ENCODE results near the gene MESP2. TPM values are rescaled to one million over a fixed set of nuclear protein-coding genes. Genes with fewer than 3 reads are reported as not detected.

Gene MESP2, protein sequence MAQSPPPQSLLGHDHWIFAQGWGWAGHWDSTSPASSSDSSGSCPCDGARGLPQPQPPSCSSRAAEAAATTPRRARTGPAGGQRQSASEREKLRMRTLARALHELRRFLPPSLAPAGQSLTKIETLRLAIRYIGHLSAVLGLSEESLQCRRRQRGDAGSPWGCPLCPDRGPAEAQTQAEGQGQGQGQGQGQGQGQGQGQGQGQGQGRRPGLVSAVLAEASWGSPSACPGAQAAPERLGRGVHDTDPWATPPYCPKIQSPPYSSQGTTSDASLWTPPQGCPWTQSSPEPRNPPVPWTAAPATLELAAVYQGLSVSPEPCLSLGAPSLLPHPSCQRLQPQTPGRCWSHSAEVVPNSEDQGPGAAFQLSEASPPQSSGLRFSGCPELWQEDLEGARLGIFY
- total RNA-seq, result 1 to 10 TPM in 1 of 4 donors, not detected in 3; 1.1 TPM

- no peak for TF ChIP-seq POLR2A (IDR thresholded peaks at IDR 0.05)
- TF ChIP-seq CTCF (IDR thresholded peaks at IDR 0.05), result peak; percentile 42 to 54
- 6% methylated on average over 40 of the region's 82 CpGs for WGBS
- H3K9me3 ChIP-seq, result no peaks in the 10 kb centered on the region
- H3K27me3 ChIP-seq, result no peaks in the 10 kb centered on the region
- H3K36me3 ChIP-seq, result no peaks in the 10 kb centered on the region
- DNase-seq (ENCODE audit: low spot score in 2 of 2), result peak; percentile 87 to 93
- peaks cover 49% of the 10 kb centered on the region for H3K4me1 ChIP-seq
- peak within 1 kb of the TSS; percentile 43 for H3K27ac ChIP-seq
- H3K4me3 ChIP-seq, result peak within 1 kb of the TSS; percentile 49
Observed at GRCh38 chr15:89776274-89777072, at the start of gene MESP2. MESP2 (plus strand) TSS chr15:89776332; CDS start chr15:89776358, 26 bp downstream.

- no peak for DNase-seq (ENCODE audit: low spot score in 2 of 2)
- TF ChIP-seq EP300 (IDR thresholded peaks at IDR 0.05), result peak; percentile 84
- TF ChIP-seq CTCF (IDR thresholded peaks at IDR 0.05), result no peak
- TF ChIP-seq POLR2A (IDR thresholded peaks at IDR 0.05), result no peak
- Histone ChIP-seq H3K9me3 (no peaks in the 10 kb centered on the region), H3K27ac (no peak overlapping the region), H3K36me3 (no peaks in the 10 kb centered on the region), H3K27me3 (no peaks in the 10 kb centered on the region), H3K4me1 (peaks cover 2% of the 10 kb centered on the region), H3K4me3 (no peak overlapping the region)
- WGBS, result 32% methylated on average over 2 of the region's 2 CpGs
Observed at GRCh38 chr15:89728254-89728653, 47.9 kb upstream of the MESP2 start.

- no peak for DNase-seq (ENCODE audit: low spot score in 2 of 2)
- H3K4me3 ChIP-seq, result no peak overlapping the region
- H3K4me1 ChIP-seq, result peaks cover 2% of the 10 kb centered on the region
- H3K27me3 ChIP-seq, result no peaks in the 10 kb centered on the region
- WGBS, result 88% methylated on average over 5 of the region's 5 CpGs
- H3K9me3 ChIP-seq, result no peaks in the 10 kb centered on the region
- no peak overlapping the region for H3K27ac ChIP-seq
- TF ChIP-seq EP300 (IDR thresholded peaks at IDR 0.05), result no peak
- TF ChIP-seq POLR2AphosphoS5 (IDR thresholded peaks at IDR 0.05), result no peak
- no peaks in the 10 kb centered on the region for H3K36me3 ChIP-seq
Observed at GRCh38 chr15:89731275-89731674, 44.9 kb upstream of the MESP2 start.

DNA sequence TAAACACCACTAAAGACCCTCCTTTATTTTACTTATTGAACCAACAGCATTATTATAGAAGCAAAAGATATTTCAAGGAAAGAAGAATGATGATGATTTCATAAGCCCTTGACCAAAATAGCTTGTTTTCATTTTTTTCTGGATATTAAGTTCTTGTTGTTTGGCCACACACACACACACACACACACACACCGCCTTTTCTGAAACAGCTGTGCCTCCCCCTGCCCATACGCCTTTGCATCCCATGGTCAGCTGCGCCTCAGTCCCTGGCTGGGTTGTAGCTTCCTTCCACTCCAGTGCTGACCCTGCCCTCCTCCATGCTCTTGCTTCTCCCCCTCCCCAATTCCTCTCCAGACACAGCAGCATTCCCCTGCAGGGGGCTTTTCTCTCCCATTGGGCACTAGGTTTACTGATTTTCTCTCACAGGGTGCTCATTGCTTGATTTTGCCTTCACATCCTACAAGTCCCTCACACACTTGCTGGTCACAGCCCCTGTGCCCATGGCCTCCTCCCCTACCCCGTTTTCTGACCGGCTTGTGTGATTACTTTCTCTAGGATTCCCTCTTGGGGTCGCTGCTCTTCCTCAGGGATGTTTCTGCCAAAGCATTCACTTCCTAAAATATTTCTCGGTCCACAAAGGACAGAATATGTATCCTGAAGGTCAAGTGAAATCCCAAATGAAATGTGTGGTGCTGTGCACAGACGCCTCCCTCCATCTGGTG is 43.5 kb upstream of the MESP2 start:
- TF ChIP-seq CTCF (IDR thresholded peaks at IDR 0.05), result no peak
- TF ChIP-seq POLR2AphosphoS5 (IDR thresholded peaks at IDR 0.05), result no peak
- no peaks in the 10 kb centered on the region for H3K27me3 ChIP-seq
- WGBS, result 62% methylated on average over 8 of the region's 8 CpGs

GRCh38 chr15:89735773-89736172 is 40.4 kb upstream of the MESP2 start:
- no peaks in the 10 kb centered on the region for H3K36me3 ChIP-seq
- no peak for DNase-seq (ENCODE audit: low spot score in 2 of 2)
- no peak overlapping the region for H3K27ac ChIP-seq
- H3K27me3 ChIP-seq, result no peaks in the 10 kb centered on the region
- no peak overlapping the region for H3K4me3 ChIP-seq
- no peaks in the 10 kb centered on the region for H3K9me3 ChIP-seq
- WGBS, result 68% methylated on average over 4 of the region's 4 CpGs
- peaks cover 3% of the 10 kb centered on the region for H3K4me1 ChIP-seq
- TF ChIP-seq POLR2AphosphoS5 (IDR thresholded peaks at IDR 0.05) (no peak), POLR2A (IDR thresholded peaks at IDR 0.05) (no peak), CTCF (IDR thresholded peaks at IDR 0.05) (no peak), EP300 (IDR thresholded peaks at IDR 0.05) (no peak)

More for the DNA sequence above, 43.5 kb upstream of the MESP2 start:
- no peaks in the 10 kb centered on the region for H3K9me3 ChIP-seq
- peaks cover 2% of the 10 kb centered on the region for H3K4me1 ChIP-seq
- no peak overlapping the region for H3K4me3 ChIP-seq
- no peak for DNase-seq (ENCODE audit: low spot score in 2 of 2)
- no peaks in the 10 kb centered on the region for H3K36me3 ChIP-seq
- no peak overlapping the region for H3K27ac ChIP-seq
